Ishikawa (cell line): Measurements from ENCODE around the gene NTN1.

Experiments used
- CEBPB ChIP-seq: IDR thresholded peaks from 2 replicates; pipeline ENCODE4 v1.6.1; 2012
- CREB1 ChIP-seq: IDR thresholded peaks from 2 replicates; pipeline ENCODE4 v1.6.1; 2012; ENCODE audit warnings: low read depth
- EGR1 ChIP-seq: IDR thresholded peaks from 2 replicates; pipeline ENCODE4 v1.6.1; 2012
- EP300 ChIP-seq: IDR thresholded peaks from 2 replicates; pipeline ENCODE4 v1.6.1; 2012; ENCODE audit warnings: borderline replicate concordance
- FOXM1 ChIP-seq: IDR thresholded peaks from 2 replicates; pipeline ENCODE4 v1.6.1; 2012; ENCODE audit warnings: low read depth, borderline replicate concordance
- NFIC ChIP-seq: IDR thresholded peaks from 2 replicates; pipeline ENCODE4 v1.6.1; 2012
- RAD21 ChIP-seq: IDR thresholded peaks from 2 replicates; pipeline ENCODE4 v1.6.1; 2012; ENCODE audit warnings: low read depth
- TAF1 ChIP-seq: IDR thresholded peaks from 2 replicates; pipeline ENCODE4 v1.6.1; 2012; ENCODE audit warnings: low read depth, mild to moderate bottlenecking
- TCF12 ChIP-seq: IDR thresholded peaks from 2 replicates; pipeline ENCODE4 v1.6.1; 2012; ENCODE audit warnings: low read depth
- TEAD4 ChIP-seq: IDR thresholded peaks from 2 replicates; pipeline ENCODE4 v1.6.1; 2012
- USF1 ChIP-seq: IDR thresholded peaks from 2 replicates; pipeline ENCODE4 v1.6.1; 2012
- YY1 ChIP-seq: IDR thresholded peaks from 2 replicates; pipeline ENCODE4 v1.6.1; 2012; ENCODE audit warnings: low read depth
- ZBTB7A ChIP-seq: IDR thresholded peaks from 2 replicates; pipeline ENCODE4 v1.6.1; 2012; ENCODE audit warnings: low read depth
- TF ChIP-seq, protein P1 (sequence below): IDR thresholded peaks from 2 replicates; pipeline ENCODE4 v1.6.1; 2012; ENCODE audit warnings: low read depth, mild to moderate bottlenecking
- TF ChIP-seq, protein P2 (sequence below): IDR thresholded peaks from 2 replicates; pipeline ENCODE4 v1.6.1; 2012

Gene NTN1

GRCh38 chr17:9223531-9223930 lies 202.2 kb downstream of the NTN1 start:
- TF ChIP-seq CEBPB (no peak), USF1 (no peak), YY1 (no peak), RAD21 (no peak), TCF12 (no peak), TAF1 (no peak)
- TF ChIP-seq, protein P1, sequence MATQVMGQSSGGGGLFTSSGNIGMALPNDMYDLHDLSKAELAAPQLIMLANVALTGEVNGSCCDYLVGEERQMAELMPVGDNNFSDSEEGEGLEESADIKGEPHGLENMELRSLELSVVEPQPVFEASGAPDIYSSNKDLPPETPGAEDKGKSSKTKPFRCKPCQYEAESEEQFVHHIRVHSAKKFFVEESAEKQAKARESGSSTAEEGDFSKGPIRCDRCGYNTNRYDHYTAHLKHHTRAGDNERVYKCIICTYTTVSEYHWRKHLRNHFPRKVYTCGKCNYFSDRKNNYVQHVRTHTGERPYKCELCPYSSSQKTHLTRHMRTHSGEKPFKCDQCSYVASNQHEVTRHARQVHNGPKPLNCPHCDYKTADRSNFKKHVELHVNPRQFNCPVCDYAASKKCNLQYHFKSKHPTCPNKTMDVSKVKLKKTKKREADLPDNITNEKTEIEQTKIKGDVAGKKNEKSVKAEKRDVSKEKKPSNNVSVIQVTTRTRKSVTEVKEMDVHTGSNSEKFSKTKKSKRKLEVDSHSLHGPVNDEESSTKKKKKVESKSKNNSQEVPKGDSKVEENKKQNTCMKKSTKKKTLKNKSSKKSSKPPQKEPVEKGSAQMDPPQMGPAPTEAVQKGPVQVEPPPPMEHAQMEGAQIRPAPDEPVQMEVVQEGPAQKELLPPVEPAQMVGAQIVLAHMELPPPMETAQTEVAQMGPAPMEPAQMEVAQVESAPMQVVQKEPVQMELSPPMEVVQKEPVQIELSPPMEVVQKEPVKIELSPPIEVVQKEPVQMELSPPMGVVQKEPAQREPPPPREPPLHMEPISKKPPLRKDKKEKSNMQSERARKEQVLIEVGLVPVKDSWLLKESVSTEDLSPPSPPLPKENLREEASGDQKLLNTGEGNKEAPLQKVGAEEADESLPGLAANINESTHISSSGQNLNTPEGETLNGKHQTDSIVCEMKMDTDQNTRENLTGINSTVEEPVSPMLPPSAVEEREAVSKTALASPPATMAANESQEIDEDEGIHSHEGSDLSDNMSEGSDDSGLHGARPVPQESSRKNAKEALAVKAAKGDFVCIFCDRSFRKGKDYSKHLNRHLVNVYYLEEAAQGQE, result no peak

- TF ChIP-seq RAD21 (no peak), TEAD4 (no peak), CREB1 (no peak), CEBPB (no peak), NFIC (no peak), EGR1 (no peak), EP300 (no peak), USF1 (no peak), FOXM1 (no peak), ZBTB7A (no peak), TCF12 (no peak), YY1 (no peak), TAF1 (no peak)
- TF ChIP-seq, protein P2, sequence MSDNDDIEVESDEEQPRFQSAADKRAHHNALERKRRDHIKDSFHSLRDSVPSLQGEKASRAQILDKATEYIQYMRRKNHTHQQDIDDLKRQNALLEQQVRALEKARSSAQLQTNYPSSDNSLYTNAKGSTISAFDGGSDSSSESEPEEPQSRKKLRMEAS, result no peak
- TF ChIP-seq, protein P1, result no peak
Measured at GRCh38 chr17:9224485-9224884, 203.2 kb downstream of the NTN1 start.

- TF ChIP-seq TCF12 (no peak), RAD21 (no peak), EGR1 (no peak), USF1 (no peak), CREB1 (no peak), TAF1 (no peak), CEBPB (no peak), NFIC (no peak), TEAD4 (no peak), YY1 (no peak), FOXM1 (no peak), EP300 (no peak), ZBTB7A (no peak)
- TF ChIP-seq, protein P1, result no peak
- TF ChIP-seq, protein P2, result no peak
Measured at GRCh38 chr17:9225305-9226101, 204.2 kb downstream of the NTN1 start.
